ENCODE measurements around the gene BRD3OS.

GRCh38 chr9:134058716-134059115 is 33.4 kb downstream of the BRD3OS start:
- no peak for TF ChIP-seq RAD21 (CRISPR knock-in tag; IDR thresholded peaks at IDR 0.05)
- TF ChIP-seq, protein P1, sequence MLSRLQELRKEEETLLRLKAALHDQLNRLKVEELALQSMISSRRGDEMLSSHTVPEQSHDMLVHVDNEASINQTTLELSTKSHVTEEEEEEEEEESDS (CRISPR knock-in tag; IDR thresholded peaks at IDR 0.05; ENCODE audit: borderline replicate concordance) = no peak
- TF ChIP-seq FOXM1 (CRISPR knock-in tag; IDR thresholded peaks at IDR 0.05) = no peak
- TF ChIP-seq, protein P2, sequence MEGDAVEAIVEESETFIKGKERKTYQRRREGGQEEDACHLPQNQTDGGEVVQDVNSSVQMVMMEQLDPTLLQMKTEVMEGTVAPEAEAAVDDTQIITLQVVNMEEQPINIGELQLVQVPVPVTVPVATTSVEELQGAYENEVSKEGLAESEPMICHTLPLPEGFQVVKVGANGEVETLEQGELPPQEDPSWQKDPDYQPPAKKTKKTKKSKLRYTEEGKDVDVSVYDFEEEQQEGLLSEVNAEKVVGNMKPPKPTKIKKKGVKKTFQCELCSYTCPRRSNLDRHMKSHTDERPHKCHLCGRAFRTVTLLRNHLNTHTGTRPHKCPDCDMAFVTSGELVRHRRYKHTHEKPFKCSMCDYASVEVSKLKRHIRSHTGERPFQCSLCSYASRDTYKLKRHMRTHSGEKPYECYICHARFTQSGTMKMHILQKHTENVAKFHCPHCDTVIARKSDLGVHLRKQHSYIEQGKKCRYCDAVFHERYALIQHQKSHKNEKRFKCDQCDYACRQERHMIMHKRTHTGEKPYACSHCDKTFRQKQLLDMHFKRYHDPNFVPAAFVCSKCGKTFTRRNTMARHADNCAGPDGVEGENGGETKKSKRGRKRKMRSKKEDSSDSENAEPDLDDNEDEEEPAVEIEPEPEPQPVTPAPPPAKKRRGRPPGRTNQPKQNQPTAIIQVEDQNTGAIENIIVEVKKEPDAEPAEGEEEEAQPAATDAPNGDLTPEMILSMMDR (CRISPR knock-in tag; IDR thresholded peaks at IDR 0.05) = no peak
- TF ChIP-seq CBX2 (IDR thresholded peaks at IDR 0.05; ENCODE audit: low read depth, low read length) = no peak
- TF ChIP-seq CBX2 (CRISPR knock-in tag; IDR thresholded peaks at IDR 0.05; ENCODE audit: low read depth) = no peak
- no peak for TF ChIP-seq ZBTB7B (CRISPR knock-in tag; IDR thresholded peaks at IDR 0.05)
